Natural killer cell treated with Interleukin-12 subunit alpha and Interleukin-12 subunit beta and Interleukin-15 and Interleukin-18, amount 100 ng/mL, for 72 hours (primary cell): ENCODE measurements around the gene CACNA1D. TPM values are rescaled to one million over a fixed set of nuclear protein-coding genes. Genes with fewer than 3 reads are reported as not detected.

Experiments used
- ATAC-seq, 2 donors: fragments of 150-1000 bp; cut with Tn5 transposase in 1 of 2; sonication (Bioruptor Pico), chemical (Tn5 transposase) in 1 of 2; 2 replicates each; pipeline ENCODE4 v1.10.0; 2021
- DNase-seq: peaks from one replicate; pipeline ENCODE4 v3.0.0; 2022; ENCODE audit warnings: low spot score
- H3K27ac Mint-ChIP-seq, 2 donors: 1 replicate in 1 of 2; 2 replicates in 1 of 2; pipeline ENCODE4 v1.8.0; 2022; ENCODE audit warnings: mixed read lengths in 2 of 2, mild to moderate bottlenecking in 1 of 2, moderate library complexity in 1 of 2
- H3K27me3 Mint-ChIP-seq, 2 donors: 1 replicate in 1 of 2; 2 replicates in 1 of 2; pipeline ENCODE4 v1.8.0; 2022; ENCODE audit warnings: mixed read lengths in 2 of 2
- H3K36me3 Mint-ChIP-seq: one replicate; pipeline ENCODE4 v1.8.0; 2022; ENCODE audit warnings: mixed read lengths
- H3K4me1 Mint-ChIP-seq, 2 donors: 1 replicate in 1 of 2; 2 replicates in 1 of 2; pipeline ENCODE4 v1.8.0; 2022; ENCODE audit warnings: low read depth in 2 of 2, mixed read lengths in 2 of 2, mild to moderate bottlenecking in 1 of 2
- H3K4me3 Mint-ChIP-seq: one replicate; pipeline ENCODE4 v1.8.0; 2022; ENCODE audit warnings: mixed read lengths
- H3K9me3 Mint-ChIP-seq: 2 replicates; pipeline ENCODE4 v1.8.0; 2022; ENCODE audit warnings: mixed read lengths
- total RNA-seq, 2 donors: library from RNA; stranded (reverse); gene quantifications; one replicate each; pipeline ENCODE4 v1.2.3, GENCODE V29; 2022

The CACNA1D gene
- total RNA-seq, 2 donors from 2014 or later, result 0.26 to 1.2 TPM

DNA sequence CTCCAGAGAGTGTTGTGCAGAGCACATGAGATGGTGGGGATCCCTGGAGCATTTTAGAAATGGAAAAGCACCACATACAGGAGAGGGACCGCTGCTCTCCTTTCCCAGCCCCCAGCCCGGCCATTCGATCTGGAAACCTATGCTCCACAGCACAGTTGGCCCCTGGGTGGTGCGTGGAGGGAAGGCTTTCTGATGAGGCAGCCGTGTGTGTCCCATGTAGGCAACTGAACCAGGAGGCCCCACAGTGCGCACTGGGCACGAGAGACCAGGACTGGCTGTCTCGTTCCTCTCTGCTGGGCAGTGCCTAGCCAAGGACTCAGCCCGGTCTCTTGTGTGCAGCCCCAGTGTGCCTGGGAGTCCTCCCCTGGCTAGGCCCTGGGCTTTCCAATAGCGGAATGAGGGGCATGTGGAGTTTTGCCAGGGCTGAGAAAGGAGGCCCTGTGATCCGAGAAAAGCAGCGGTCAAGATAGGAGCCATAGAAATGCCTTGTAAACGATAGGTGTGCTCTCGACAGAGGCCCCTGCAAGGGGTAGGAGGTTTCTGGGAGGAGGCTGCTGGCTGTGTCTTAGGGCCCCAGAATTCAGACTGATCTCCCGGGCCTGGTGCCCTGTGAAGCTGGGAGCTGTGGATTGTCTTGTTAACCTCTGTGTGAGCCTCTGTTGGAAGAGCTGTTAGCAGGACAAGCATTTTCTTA lies 312.9 kb downstream of the CACNA1D start:
- H3K36me3 Mint-ChIP-seq, result no peaks in the 10 kb centered on the region
- ATAC-seq, result no peak
- peaks cover 0 to 11% of the 10 kb centered on the region in 2 donors for H3K27me3 Mint-ChIP-seq

DNA sequence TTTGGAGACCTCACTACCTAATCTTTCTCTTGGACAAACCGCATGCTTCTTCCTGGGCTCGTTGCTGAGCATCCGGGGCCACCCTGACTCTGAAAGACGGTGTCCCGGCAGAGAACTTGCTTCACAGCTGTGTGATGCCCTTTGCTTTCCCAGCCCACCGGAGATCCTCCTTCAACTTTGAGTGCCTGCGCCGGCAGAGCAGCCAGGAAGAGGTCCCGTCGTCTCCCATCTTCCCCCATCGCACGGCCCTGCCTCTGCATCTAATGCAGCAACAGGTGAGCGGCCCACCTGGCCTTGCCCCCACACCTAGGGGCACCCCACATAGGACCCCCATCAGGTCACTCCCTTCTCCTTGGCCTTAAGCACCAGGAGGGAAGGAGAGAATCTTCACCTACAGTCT lies 314.1 kb downstream of the CACNA1D start:
- DNase-seq (no peak), ATAC-seq (no peak)
- no peaks in the 10 kb centered on the region for H3K9me3 Mint-ChIP-seq
- peaks cover 0 to 11% of the 10 kb centered on the region in 2 donors for H3K27me3 Mint-ChIP-seq
- no peak overlapping the region for H3K27ac Mint-ChIP-seq
- no peaks in the 10 kb centered on the region for H3K36me3 Mint-ChIP-seq
- no peaks in the 10 kb centered on the region for H3K4me1 Mint-ChIP-seq
- no peak overlapping the region for H3K4me3 Mint-ChIP-seq

More for the DNA sequence above, 312.9 kb downstream of the CACNA1D start:
- H3K27ac Mint-ChIP-seq, result no peak overlapping the region
- no peaks in the 10 kb centered on the region for H3K4me1 Mint-ChIP-seq
- no peaks in the 10 kb centered on the region for H3K9me3 Mint-ChIP-seq
- no peak for DNase-seq
- H3K4me3 Mint-ChIP-seq, result no peak overlapping the region

DNA sequence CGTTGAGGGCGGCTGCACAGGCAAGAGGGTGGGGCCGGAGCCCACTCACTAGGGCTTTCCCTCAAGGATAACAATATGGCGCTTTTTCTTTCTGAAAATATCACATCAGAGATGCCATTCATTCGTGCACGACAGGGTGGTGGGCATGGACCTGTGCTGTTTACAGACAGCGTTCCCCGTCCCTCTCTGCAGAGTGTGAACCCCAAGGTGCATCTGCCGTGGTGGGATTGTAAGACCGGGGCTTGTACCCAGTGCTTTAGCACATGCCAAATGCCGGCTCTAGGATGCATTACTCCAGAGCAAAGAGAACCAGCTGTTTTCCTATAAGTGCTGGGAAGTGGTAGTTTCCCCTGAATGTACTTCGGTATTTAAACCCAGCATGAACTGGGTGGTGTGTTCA lies 314.9 kb downstream of the CACNA1D start:
- Mint-ChIP-seq H3K27ac (no peak overlapping the region), H3K4me1 (no peaks in the 10 kb centered on the region), H3K9me3 (no peaks in the 10 kb centered on the region), H3K36me3 (no peaks in the 10 kb centered on the region), H3K4me3 (no peak overlapping the region), H3K27me3 (peaks cover 0 to 8% of the 10 kb centered on the region in 2 donors)
- ATAC-seq (no peak), DNase-seq (no peak)

DNA sequence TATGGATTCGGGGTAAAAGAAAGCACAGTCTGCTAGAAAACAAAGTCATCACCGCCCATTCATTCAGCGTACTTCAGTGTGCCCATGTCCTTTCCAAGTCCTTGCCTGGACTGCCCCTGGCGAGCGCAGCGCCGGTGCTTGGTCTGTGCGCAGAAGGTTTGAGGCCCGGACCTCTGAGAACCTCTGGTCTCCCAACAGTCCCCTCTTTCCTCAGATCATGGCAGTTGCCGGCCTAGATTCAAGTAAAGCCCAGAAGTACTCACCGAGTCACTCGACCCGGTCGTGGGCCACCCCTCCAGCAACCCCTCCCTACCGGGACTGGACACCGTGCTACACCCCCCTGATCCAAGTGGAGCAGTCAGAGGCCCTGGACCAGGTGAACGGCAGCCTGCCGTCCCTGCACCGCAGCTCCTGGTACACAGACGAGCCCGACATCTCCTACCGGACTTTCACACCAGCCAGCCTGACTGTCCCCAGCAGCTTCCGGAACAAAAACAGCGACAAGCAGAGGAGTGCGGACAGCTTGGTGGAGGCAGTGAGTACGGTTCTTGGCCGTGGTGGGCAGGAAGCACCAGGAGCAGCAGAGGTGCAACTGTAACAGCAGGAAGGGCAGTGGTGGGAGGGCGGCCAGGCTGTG lies 315.5 kb downstream of the CACNA1D start:
- H3K9me3 Mint-ChIP-seq, result no peaks in the 10 kb centered on the region
- no peaks in the 10 kb centered on the region for H3K36me3 Mint-ChIP-seq
- ATAC-seq (peak in 1 of 2 donors; percentile 46), DNase-seq (no peak)
- no peak overlapping the region for H3K4me3 Mint-ChIP-seq
- peaks cover 0 to 6% of the 10 kb centered on the region in 2 donors for H3K27me3 Mint-ChIP-seq
- no peak overlapping the region for H3K27ac Mint-ChIP-seq
- no peaks in the 10 kb centered on the region for H3K4me1 Mint-ChIP-seq

DNA sequence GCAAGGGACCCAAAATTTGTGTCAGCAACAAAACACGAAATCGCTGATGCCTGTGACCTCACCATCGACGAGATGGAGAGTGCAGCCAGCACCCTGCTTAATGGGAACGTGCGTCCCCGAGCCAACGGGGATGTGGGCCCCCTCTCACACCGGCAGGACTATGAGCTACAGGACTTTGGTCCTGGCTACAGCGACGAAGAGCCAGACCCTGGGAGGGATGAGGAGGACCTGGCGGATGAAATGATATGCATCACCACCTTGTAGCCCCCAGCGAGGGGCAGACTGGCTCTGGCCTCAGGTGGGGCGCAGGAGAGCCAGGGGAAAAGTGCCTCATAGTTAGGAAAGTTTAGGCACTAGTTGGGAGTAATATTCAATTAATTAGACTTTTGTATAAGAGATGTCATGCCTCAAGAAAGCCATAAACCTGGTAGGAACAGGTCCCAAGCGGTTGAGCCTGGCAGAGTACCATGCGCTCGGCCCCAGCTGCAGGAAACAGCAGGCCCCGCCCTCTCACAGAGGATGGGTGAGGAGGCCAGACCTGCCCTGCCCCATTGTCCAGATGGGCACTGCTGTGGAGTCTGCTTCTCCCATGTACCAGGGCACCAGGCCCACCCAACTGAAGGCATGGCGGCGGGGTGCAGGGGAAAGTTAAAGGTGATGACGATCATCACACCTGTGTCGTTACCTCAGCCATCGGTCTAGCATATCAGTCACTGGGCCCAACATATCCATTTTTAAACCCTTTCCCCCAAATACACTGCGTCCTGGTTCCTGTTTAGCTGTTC lies 316.9 kb downstream of the CACNA1D start:
- Mint-ChIP-seq H3K36me3 (no peaks in the 10 kb centered on the region), H3K9me3 (no peaks in the 10 kb centered on the region), H3K4me3 (no peak overlapping the region), H3K27me3 (peaks cover 0 to 4% of the 10 kb centered on the region in 2 donors), H3K4me1 (no peaks in the 10 kb centered on the region), H3K27ac (no peak overlapping the region)
- ATAC-seq (no peak), DNase-seq (no peak)

DNA sequence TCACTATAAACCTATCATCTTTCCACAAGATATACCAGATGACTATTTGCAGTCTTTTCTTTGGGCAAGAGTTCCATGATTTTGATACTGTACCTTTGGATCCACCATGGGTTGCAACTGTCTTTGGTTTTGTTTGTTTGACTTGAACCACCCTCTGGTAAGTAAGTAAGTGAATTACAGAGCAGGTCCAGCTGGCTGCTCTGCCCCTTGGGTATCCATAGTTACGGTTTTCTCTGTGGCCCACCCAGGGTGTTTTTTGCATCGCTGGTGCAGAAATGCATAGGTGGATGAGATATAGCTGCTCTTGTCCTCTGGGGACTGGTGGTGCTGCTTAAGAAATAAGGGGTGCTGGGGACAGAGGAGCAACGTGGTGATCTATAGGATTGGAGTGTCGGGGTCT lies 318.0 kb downstream of the CACNA1D start:
- Mint-ChIP-seq H3K4me1 (no peaks in the 10 kb centered on the region), H3K9me3 (no peaks in the 10 kb centered on the region), H3K4me3 (no peak overlapping the region), H3K27ac (no peak overlapping the region), H3K27me3 (no peaks in the 10 kb centered on the region), H3K36me3 (no peaks in the 10 kb centered on the region)
- no peak for ATAC-seq
- DNase-seq, result no peak

DNA sequence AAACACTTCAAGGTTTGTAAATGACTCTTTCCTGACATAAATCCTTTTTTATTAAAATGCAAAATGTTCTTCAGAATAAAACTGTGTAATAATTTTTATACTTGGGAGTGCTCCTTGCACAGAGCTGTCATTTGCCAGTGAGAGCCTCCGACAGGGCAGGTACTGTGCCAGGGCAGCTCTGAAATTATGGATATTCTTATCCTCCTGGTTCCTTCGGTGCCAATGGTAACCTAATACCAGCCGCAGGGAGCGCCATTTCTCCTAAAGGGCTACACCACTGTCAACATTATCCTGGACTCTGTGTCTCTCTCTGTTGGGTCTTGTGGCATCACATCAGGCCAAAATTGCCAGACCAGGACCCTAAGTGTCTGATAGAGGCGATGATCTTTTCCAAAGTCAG lies 318.8 kb downstream of the CACNA1D start:
- ATAC-seq (no peak), DNase-seq (no peak)
- H3K27me3 Mint-ChIP-seq, result no peaks in the 10 kb centered on the region
- H3K4me3 Mint-ChIP-seq, result no peak overlapping the region
- no peaks in the 10 kb centered on the region for H3K36me3 Mint-ChIP-seq
- H3K9me3 Mint-ChIP-seq, result no peaks in the 10 kb centered on the region
- no peak overlapping the region for H3K27ac Mint-ChIP-seq
- no peaks in the 10 kb centered on the region for H3K4me1 Mint-ChIP-seq

DNA sequence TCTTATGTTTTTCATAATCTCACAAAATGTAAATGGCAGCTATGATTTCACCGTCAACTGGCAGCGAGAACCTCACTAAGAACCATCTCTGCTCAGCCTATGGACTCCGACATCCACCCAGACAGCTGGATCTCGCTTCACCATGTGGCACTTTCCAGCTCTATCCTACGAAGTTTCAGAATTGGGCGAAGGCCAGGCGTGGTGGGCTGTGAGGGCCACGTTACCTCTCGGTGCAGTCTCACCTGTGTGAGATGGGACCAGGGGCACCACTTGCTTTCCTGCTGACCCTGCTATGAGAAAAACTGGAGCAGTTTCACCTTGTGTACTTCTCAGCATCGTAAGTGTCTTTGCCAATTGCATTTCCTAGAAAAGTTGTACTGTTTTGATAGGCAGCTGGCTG lies 319.5 kb downstream of the CACNA1D start:
- ATAC-seq (no peak), DNase-seq (no peak)
- Mint-ChIP-seq H3K4me3 (no peak overlapping the region), H3K36me3 (no peaks in the 10 kb centered on the region), H3K4me1 (no peaks in the 10 kb centered on the region), H3K9me3 (no peaks in the 10 kb centered on the region), H3K27me3 (no peaks in the 10 kb centered on the region), H3K27ac (no peak overlapping the region)

DNA sequence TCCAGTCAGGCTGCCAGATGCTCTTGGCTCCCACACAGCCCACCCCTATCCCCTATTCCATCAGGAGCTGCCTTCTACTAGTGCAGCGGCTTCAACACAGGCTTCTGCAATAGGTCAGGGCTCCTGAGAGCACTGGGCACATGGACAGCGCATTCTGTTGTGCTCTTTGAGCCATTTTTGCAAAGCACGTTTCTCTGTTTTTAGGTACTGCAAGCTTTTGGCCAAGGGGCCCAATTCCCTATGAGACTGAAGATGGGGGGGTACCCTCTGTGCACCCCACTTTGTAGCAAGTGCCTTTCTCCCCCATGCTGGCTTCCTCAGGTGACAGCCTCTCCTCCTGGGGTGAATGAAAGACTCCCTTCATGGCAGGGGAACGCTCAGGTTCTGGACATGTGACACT lies 320.7 kb downstream of the CACNA1D start:
- ATAC-seq (no peak), DNase-seq (no peak)
- Mint-ChIP-seq H3K36me3 (no peaks in the 10 kb centered on the region), H3K27ac (no peak overlapping the region), H3K9me3 (no peaks in the 10 kb centered on the region), H3K27me3 (no peaks in the 10 kb centered on the region), H3K4me3 (no peak overlapping the region), H3K4me1 (no peaks in the 10 kb centered on the region)

DNA sequence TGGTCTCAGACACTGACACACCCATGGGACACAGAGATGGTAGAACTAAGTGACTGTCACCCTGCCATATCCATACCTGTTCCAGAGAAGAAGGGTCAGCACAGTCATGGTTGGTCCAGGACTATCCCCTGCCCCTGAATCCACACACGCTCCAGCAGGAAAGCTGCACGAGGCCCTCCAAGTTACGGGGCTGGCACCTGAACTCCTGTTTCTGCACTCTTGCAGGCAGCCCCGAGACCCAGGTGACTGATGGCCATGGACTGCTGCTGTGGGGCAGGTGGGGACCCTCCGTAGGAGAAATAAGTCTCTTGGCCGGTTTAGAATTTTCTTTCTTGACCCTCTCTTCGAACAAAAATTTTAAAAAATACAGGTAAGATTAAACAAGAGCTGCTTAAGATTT lies 321.2 kb downstream of the CACNA1D start:
- H3K36me3 Mint-ChIP-seq, result no peaks in the 10 kb centered on the region
- no peak overlapping the region for H3K4me3 Mint-ChIP-seq
- no peak overlapping the region for H3K27ac Mint-ChIP-seq
- DNase-seq, result no peak
- H3K9me3 Mint-ChIP-seq, result no peaks in the 10 kb centered on the region
- no peaks in the 10 kb centered on the region for H3K27me3 Mint-ChIP-seq
- no peaks in the 10 kb centered on the region for H3K4me1 Mint-ChIP-seq
- ATAC-seq, result no peak

DNA sequence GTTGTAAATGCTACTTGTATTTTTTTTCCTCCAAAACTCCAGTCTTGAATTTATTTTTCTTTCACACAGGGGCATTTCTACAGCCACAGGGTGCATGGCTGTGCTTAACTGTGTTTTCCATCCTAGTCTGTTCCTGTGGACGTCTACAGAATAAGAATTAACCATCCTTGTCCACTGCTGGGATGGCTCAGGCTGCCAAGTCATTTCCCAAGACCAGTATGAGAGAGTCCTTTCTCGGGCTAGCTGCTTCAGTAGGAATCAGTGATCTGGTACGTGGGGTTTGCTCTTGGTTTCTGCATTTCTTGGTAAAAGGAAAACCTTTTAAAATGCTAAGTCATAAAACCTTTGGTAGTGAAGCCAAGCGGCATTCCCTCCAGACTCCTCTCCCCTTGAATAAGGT lies 322.0 kb downstream of the CACNA1D start:
- no peaks in the 10 kb centered on the region for H3K4me1 Mint-ChIP-seq
- ATAC-seq (no peak), DNase-seq (no peak)
- no peaks in the 10 kb centered on the region for H3K36me3 Mint-ChIP-seq
- no peak overlapping the region for H3K27ac Mint-ChIP-seq
- H3K4me3 Mint-ChIP-seq, result no peak overlapping the region
- H3K27me3 Mint-ChIP-seq, result no peaks in the 10 kb centered on the region
- H3K9me3 Mint-ChIP-seq, result no peaks in the 10 kb centered on the region

DNA sequence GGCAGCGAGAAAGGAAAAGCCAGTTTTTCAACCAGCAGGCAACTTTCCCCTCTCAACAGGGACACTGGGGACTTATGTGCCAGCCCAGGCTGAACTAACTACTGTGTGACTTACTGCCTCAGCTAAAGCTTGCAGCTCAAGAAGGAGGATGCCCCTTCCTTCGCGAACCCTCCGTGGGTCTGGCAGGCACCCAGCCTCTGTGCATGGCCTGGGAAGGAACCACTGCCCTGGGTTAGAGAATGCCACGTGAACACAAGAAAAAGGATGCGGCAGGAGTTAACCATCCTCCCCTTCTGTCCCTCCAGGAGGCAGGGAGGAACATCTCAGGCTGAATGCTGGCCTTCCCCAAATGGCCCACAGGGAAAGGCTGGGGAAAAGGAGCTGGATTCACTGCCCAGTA lies 322.8 kb downstream of the CACNA1D start:
- no peak overlapping the region for H3K27ac Mint-ChIP-seq
- H3K4me1 Mint-ChIP-seq, result no peaks in the 10 kb centered on the region
- no peaks in the 10 kb centered on the region for H3K9me3 Mint-ChIP-seq
- no peak for DNase-seq
- no peak overlapping the region for H3K4me3 Mint-ChIP-seq
- no peaks in the 10 kb centered on the region for H3K36me3 Mint-ChIP-seq
- ATAC-seq, result no peak
- H3K27me3 Mint-ChIP-seq, result no peaks in the 10 kb centered on the region

DNA sequence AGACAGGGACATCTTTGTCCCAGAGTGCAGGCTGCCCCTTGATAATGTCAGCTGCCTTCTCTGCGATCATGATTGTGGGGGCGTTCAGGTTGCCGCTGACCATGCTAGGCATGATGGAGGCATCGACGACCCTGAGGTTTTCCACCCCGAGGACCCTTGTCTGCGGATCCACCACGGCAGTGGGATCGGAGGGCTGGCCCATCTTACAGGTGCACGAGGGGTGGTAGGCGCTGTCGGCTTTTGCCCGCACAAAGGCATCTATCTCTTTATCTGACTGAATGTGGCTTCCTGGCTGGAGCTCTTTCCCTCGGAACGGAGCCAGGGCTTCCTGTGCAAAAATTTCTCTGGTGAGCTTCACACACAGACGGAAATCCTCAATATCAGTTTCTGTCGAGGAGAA lies 323.4 kb downstream of the CACNA1D start:
- Mint-ChIP-seq H3K9me3 (no peaks in the 10 kb centered on the region), H3K27ac (no peak overlapping the region), H3K4me3 (no peak overlapping the region), H3K27me3 (no peaks in the 10 kb centered on the region), H3K36me3 (no peaks in the 10 kb centered on the region), H3K4me1 (no peaks in the 10 kb centered on the region)
- ATAC-seq (peak in 1 of 2 donors; percentile 3), DNase-seq (no peak)
